A204.1 (cell line): ENCODE measurements around the gene AMDHD2.
A peak's percentile ranks its signal among the peaks of the same experiment; 100 is the strongest.
"Not testable (repeated sequence)": the region's sequence is repeated elsewhere in the genome, so short reads cannot be mapped to it uniquely, and the experiment has no call there.

Experiments
- FAIRE-seq: peaks from 2 replicates; lab custom pipeline; 2012; peaks lifted over from hg19 to GRCh38; lab: Jason Lieb, UNC

The AMDHD2 gene

DNA sequence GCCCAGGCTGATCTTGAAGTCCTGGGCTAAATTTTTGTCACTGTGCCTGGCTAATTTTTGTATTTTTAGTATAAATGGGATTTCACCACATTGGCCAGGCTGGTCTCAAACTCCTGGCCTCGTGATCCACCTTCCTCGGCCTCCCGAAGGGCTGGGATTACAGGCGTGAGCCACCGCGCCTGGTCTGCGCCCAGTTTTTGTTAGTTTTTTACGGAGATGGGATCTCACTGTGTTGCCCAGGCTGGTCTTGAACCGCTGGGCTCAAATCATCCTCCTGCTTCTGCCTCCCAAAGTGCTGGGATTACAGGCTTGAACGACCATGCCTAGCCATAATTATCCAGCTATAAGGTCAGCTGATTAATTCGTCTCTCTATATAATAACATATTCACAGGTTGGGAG lies 13.7 kb downstream of the AMDHD2 start:
- FAIRE-seq = no peak

DNA sequence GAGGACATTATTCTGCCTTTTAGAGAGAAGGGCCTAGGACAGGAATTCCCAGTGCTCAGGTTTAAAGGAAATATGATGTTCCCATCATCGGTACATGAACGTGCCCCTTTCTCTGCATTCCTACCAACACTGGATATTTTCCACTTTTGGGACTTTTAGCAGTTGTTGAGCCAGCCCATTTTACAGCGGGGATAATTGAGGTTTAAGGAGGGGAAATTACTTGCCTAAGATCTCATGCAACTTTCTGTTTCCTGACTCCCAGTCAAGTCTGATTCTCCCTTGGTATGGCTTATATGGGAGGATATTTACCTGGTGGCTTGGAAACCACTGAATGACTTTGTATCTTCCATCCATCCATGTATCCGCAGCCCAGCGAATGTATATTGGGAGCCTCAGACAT lies 14.2 kb downstream of the AMDHD2 start:
- not testable (repeated sequence) for FAIRE-seq

DNA sequence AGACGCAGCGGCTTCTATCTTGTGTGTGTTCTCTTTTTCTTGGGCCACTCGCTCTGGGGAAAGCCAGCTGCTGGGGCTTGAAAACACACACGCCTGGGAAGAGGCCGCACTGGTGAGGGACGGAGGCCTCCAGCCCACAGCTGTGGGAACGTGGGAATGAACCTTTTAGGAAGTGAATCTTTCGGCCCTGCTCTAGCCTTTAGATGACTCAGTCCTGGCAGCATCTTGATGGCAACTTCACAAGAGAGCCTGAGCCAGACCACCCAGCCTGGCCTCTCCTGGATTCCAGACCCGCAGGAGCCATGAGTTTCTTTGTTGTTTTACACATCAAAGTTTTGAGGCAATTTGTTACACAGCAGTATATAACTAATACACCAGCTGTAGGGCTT lies 15.4 kb downstream of the AMDHD2 start:
- FAIRE-seq = no peak

DNA sequence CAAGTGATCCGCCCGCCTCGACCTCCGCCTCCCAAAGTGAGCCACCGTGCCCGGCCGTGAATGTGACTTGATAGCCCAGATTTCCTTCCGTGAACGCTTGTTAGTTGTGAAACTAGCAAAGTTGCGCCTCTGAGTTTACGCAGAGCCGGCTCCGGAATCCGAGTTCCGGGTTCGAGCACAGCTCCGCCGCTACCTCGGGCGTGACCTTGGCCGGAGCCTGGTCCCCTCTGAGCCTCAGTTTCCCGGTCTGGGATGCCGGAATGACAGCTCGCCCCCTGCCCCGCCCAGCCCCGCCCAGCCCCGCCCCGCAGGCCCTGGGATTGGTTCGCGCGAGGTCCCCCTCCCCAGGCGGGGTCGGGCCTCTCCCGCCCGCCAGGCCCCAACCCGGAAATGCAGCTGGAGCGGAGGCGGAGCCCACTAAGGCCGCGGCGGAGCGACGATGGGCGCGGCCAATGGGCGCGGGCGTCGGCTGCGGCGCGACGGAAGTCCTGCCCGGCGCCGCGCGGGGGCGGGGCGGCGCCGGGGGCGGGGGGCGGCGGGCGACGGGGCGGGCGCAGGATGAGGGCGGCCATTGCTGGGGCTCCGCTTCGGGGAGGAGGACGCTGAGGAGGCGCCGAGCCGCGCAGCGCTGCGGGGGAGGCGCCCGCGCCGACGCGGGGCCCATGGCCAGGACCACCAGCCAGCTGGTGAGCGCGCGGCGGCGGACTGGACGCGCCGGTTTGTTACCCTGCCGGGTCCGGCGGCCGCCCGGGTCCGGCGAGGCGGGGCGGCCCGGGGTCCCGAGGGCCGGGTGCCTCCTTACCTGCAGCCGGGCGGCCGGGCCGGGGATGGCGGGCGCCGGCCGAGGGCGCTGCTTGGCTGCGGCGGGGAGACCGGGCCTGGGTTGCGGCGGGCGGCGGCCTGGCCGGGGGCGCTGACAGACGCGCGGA lies 17.5 kb downstream of the AMDHD2 start, which contains the start of gene PDPK1:
TSS of gene PDPK1 (plus strand) at position 571 of the 929 bp plus-strand sequence. CDS start at position 663, 92 bp downstream.
- no peak for FAIRE-seq

DNA sequence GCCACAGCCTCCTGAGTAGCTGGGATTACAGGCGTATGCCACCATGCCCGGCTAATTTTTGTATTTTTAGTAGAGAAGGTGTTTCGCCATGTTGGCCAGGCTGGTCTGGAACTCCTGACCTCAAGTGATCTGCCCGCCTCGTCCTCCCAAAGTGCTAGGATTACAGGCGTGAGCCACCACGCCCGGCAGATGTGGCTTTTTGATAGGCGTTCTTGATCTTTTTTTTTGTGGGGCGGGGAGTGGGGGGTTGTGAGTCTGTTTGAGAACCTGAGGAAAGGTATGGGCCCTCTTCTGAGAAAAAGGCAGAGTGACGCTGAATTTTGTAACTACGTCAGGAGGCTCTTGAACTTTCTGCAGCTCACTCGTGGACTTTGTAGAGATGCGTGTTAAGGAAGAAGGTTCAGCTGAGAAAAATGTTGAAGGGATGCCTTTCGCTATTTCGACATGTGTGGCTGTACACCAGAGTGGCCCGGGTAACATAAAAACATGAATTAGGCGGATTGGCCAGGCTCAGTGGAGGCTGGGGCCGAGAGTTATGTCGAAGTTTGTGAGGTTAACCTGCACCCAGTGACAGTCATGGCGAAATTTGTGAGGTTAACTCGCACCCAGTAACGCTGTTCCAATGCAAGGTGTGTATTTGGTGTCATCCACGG lies 19.1 kb downstream of the AMDHD2 start:
- not testable (repeated sequence) for FAIRE-seq

DNA sequence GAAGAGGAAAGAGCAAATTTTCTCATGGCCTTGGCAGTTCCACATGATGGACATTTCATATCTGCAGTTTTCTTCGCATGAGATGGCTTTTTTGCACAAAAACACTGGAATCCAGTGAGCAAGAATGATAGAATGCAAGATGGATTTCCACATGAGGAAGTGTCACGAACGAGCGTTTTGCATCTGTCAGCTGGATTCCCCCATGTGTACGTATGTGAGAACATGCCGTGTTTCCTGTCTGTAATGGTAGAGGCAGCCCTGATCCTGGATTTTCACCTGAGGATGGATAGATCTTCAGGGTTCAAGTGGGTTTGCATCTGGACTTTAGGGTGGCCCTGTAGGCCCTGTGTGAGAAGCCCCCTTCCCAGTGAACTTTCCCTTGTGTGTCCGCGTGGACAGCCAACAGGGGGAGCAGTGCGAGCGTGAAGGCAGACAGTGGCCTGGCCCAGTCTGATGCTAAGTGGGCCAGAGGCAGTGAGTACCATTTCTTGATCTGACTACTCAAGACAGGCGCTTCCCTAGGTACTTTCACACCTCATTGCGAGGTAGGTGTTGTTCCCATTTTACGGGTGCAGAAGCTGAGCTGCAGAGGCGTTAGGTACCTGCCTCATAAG lies 19.8 kb downstream of the AMDHD2 start:
- FAIRE-seq = not testable (repeated sequence)

DNA sequence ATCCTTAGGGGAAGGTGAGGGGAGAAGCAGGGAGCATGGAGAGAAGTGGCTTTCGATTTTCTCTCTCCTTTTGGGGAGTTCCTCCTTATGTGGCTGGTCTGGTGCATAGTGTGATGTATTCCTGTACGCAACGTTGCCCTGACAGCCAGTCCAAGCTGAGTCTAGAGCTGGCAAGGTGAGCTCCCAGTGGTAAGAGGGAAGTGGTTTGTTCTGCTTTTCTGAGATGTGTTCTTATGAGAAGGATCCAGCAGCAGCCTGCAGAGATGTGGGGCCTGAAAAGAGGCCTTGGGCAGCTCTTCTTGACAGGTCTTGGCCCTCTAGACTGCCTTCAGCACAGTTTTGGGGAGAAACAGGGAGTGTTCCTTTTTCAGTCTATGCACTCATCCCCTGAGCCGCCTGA lies 20.7 kb downstream of the AMDHD2 start:
- FAIRE-seq = not testable (repeated sequence)

DNA sequence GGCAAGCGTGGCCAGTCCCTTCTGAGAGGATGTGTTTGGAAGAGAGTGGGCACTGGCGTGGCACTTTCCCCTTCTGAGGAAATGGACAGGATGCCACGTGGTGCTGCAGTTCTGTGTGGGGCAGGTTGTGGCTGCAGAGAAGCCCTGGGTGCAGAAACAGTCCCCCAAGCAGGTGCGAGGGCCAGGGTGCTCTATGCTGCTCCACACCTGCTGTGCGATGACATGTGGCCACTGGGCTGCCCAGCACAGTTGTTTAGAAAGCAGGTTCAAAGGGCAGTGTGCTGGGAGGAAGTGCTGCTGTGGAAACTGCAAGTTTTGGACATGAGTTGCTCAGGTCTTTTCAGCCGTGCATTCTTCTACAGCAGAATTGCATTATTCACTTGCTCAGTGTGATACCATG lies 21.2 kb downstream of the AMDHD2 start:
- not testable (repeated sequence) for FAIRE-seq

DNA sequence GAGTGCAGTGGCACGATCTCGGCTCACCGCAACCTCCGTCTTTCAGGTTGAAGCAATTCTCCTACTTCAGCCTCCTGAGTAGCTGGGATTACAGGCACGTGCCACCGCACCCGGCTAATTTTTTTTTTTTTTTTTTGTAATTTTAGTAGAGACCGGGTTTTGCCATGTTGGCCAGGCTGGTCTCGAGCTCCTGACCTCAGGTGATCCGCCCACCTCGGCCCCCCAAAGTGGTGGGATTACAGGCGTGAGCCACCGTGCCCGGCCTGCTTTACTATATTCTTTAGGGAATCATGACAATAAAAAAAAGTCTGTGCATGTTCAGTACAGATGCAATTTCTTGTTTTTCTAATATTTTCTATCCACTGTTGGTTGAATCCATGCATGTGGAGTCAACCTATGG lies 23.6 kb downstream of the AMDHD2 start:
- not testable (repeated sequence) for FAIRE-seq

DNA sequence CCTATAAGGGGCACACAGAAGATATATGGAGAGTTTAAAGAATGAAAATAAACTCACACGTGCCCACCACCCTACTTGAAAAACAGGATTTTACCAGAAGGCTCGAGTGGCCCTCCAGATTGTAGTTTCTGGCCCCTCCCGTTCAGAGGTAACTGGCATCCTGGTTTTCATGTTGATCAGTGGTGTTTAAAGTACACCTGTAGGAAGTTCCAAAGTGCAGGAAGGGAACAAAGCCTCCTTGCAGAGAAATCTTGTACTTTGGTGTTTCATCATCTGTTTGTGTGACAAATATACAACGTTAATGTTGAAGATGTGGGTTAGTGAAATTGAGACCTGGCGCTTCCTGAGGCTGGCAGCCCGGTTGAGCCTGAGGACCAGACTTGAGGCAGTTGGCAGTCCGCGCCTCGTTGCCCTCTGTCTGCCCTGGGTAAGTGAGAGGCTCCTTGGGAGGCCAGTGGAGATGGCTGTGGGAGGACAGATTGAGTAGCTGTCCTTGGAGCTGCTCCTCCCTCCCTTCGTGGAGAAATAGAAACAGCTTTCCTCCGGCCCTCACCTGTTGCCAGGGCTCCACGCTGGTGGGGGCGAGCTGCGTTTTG lies 30.2 kb downstream of the AMDHD2 start:
- FAIRE-seq = not testable (repeated sequence)

DNA sequence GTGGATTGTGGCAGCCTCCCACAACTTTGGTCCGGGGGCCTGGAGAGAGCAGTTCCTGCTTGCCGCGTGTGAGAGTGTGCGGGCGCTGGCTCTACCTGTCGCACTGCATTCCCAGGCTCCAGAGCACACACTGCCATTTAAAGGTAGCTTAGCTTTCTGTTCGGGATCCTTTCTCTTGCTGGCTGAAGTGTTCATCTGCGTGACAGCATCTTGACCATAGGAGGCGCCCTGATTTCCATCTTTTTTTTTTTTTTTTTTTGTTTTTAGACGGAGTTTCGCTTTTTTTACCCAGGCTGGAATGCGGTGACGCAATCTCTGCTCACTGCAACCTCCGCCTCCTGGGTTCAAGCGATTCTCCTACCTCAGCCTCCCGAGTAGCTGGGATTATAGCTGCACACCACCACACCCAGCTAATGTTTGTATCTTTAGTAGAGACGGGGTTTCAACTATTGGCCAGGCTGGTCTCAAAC lies 31.3 kb downstream of the AMDHD2 start:
- FAIRE-seq = not testable (repeated sequence)

DNA sequence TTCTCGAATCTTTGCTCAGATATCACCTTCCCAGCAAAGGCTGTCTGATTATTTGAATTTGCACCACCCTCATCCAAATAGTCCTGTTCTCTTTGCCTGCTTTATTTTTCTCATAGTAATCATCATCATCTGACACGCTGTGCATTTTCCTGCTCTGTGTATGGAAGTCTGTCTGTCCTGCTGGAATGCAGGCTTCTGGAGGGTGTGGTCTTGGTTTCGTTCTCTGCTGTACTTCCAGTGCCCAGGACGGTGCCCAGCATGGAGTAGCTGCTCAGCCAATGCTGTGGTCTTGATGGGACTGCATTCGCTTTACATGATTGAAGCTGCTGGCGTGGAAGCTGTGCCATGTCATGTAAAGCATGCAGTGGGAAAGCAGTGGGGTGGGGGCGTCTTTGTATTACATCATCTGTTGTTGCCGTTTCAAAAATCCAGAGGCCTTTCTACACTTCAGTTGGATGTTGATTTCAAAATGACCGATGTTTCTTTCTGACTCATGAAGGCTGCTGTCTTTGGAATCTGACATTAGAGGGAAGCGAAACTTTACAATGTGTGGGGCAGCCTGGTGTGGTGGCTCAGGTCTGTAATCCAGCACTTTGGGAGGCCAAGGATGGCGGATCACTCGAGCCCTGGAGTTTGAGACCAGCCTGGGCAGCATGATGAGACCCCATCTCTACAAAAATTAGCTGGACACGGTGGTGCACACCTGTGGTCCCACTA lies 34.7 kb downstream of the AMDHD2 start:
- not testable (repeated sequence) for FAIRE-seq

DNA sequence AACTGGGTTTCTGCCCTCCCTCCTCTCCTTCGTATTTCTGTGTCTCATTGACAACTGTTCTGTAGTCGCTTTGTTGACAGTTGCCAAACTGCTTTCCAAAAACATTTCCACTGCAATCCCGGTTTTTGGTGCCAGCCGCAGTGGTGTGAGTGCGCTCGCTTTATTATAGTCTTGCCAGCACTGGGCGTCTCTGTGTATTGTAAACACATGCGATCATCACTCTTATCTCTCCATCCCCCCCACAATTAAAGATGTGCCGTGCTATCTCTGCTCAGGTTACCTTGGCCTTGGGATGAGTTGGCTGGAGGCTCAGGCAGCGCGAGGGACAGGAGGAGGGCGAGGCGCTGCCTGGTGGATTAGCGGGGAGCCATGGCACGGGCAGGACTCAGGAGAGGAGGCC lies 37.0 kb downstream of the AMDHD2 start:
- FAIRE-seq = not testable (repeated sequence)

DNA sequence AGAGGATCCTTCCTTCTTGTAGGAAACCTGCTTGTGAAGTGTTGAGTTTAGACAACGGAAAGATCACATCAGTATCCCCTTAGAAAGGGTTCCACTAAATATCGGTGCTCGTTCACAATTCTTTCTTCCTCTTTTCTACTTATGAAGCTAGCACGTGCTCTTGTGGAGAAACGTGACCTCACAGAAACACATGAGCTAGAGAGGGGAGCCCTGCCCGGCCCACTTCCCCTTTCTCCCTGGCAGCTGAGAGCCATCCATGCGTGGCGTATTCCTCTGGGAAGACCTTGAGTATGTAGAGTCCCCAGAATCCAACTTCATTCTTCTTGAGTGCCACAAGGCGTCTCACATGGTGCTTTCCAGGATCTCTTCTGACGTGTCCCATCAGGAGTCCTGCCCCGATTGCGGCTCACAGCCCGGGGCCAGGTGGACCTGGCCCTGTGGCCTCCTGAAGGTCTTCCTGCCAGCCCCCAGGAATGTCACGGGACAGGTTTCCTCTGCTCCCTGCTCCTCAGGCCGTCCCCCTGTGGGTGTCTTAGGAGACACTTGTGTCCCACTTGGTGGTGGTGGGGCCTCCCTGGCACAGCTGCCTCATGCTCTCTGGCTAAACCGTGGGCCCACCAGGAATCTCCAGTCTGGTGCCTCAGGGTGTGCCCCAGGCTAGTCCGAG lies 40.1 kb downstream of the AMDHD2 start:
- not testable (repeated sequence) for FAIRE-seq

DNA sequence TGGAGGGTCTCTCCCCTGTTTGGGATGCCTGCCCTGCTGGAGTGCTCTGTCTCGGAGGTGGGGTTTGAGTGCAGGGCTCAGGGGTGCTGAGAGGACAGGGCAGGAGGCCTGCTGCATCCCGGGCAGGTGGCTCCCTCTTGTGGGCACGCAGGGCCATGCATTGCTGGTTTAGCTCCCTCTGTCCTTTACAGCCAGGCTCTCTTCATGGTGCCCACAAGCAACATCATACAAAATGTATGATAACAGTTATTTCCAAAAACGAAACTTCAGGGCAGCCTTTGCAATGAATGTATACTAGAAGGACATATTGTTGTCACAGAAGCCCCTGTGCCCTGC lies 40.6 kb downstream of the AMDHD2 start:
- FAIRE-seq = peak; percentile 9

DNA sequence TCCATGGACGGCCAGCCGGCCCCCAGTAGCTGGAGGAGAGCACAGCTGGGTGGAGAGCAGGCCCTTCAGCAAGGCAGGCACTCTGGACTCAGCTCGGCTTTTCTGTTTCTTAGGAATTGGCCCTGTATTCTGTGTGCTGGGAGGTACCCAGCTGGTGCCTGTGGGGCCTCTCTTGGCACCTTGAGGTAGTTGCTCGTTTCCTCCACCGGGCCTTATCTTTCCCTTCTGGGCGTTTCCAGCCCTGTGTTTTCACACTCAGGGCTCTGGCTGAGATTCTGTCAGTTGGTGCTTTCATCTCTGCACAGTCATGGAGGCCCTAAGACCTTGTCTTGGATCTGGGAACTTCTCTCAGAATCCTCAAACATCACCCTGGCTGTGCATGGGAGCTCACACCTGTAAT lies 47.3 kb downstream of the AMDHD2 start:
- not testable (repeated sequence) for FAIRE-seq

DNA sequence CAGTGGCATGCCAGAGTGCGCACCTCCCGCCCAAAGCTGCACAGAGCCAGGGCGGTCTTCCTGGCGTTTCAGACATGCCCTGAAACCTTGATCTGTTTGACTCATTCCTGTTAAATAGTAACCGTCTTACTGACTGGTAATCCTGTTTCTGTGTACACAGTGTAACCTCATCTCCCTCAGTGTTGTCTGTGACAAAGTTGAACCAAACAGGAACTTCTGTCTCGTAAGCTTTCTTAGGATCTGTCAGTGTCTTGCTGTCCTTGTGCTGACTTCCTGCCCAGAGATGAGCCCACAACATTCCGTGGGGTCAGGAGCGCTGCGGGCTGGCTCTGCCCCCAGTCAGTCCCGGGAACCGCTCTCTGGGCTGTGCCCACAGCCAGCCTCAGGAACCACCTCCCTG lies 48.4 kb downstream of the AMDHD2 start:
- FAIRE-seq = not testable (repeated sequence)

DNA sequence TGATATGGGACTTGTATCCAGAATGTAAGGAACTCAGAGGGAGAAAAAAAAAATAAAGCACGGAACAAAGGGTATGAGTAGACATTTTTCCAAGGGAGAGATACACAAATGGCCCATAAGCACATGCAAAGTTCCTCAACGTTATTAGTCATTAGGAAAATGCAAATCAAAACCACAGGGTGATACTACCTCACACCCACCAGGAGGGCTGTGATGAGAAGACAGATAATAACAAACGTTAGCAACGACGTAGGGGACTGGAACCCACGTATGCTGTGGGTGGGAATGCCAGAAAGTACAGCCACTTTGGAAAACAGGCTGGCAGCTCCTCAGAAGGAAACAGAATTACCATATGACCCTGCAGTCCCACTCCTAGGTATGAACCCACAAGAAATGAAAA lies 52.5 kb downstream of the AMDHD2 start:
- FAIRE-seq = not testable (repeated sequence)

DNA sequence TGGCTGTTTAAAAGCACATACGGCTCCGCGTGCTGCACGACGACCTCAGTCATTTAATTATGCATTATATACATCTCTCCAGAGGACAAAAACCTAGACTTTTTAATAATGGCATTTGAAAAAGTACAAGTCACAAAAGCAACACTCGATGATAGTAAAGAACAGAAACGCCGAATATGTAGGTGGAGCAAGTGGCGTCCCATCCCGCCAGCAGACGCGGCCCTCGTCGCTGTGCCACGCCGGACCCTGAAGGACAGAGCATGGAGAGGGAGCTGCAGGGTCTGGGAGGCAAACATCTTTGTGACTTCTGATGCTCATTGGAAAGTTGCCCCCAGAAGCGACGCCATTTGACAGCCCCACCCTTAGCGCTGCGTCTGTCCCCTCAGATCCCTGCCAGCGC lies 55.7 kb downstream of the AMDHD2 start:
- FAIRE-seq = not testable (repeated sequence)

DNA sequence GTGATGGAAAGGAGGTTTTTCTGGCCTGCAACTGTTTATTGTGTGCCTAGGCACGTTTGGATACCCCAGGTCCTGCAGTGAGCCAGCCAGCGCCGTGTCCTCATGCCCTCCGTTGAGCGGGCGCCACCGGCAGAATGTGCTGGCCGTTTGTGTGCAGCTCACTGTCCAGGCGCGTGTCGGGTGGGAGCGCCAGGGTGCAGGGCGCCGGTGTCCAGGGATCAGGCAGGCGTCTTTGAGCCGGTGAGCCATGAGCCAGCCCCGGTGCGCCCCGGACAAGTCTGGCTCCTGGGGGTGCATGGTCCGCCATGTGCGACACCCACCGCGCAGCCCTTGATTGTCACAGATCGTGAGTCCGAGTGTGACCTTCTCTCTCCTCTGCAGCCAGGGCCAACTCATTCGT lies 56.9 kb downstream of the AMDHD2 start:
- not testable (repeated sequence) for FAIRE-seq

DNA sequence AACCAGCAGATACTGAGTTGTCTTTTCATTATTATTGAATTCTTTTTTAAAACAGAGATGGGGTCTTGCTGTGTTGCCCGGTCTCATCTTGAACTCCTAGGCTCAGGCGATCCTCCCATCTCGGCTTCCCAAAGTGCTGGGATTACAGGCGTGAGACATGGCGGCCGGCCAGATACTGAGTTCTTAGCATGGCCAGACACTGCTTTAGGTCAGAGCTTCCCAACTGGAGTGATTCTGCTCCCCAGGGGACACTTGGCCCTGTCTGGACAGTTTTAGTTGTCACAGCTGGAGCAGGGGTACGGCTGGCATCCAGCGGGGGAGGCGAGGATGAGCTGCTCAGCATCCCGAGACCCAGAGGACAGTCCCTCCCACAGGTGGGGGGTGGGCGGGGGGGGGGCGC lies 58.7 kb downstream of the AMDHD2 start:
- not testable (repeated sequence) for FAIRE-seq
